PC-3 (cell line): Measurements from ENCODE around the gene LIMS1. TPM values are rescaled to one million over a fixed set of nuclear protein-coding genes. Genes with fewer than 3 reads are reported as not detected.

Experiments
- ATAC-seq: fragments of 200-7000 bp; cut with Tn5 transposase; 2 replicates; pipeline ENCODE4 v1.9.1; 2020; ENCODE audit warnings: mild to moderate bottlenecking, moderate library complexity
- Bru-seq: library from RNA; stranded (reverse); fragments of 400-500 nt; gene quantifications from one replicate; lab custom pipeline; 2021; lab: Mats Ljungman, UMichigan
- BruChase-seq, 2 experiments: library from RNA; stranded (reverse); fragments of 400-500 nt; gene quantifications; one replicate each; lab custom pipeline; 2021; lab: Mats Ljungman, UMichigan
- BruUV-seq: library from RNA; stranded (reverse); fragments of 400-500 nt; replicated peaks from 2 replicates; lab custom pipeline; 2021; lab: Mats Ljungman, UMichigan
- CTCF ChIA-PET: fragments of 300-600 bp; sonication (Branson Sonifier 250); formaldehyde crosslinking; loops from one replicate; lab custom pipeline; 2022; ENCODE audit warnings: antibody characterized with exemption; lab: Charles Lee
- POLR2A ChIA-PET: fragments of 300-600 bp; sonication (Branson Sonifier 250); formaldehyde crosslinking; loops from one replicate; lab custom pipeline; 2022; ENCODE audit warnings: antibody characterized with exemption; ENCODE audit not compliant: unreplicated experiment; lab: Charles Lee
- DNase-seq: peaks from one replicate; pipeline ENCODE4 v3.0.0-alpha.2; 2015
- H2AFZ ChIP-seq: fragments of 300-600 bp; sonication (generic); 2 replicates; pipeline ENCODE4 v1.6.0; 2016; ENCODE audit warnings: antibody characterized with exemption, low read length
- H3F3A ChIP-seq: fragments of 300-600 bp; sonication (generic); one replicate; pipeline ENCODE4 v1.6.0; 2017; ENCODE audit warnings: antibody characterized with exemption, low read length, control low read depth, mild to moderate bottlenecking; ENCODE audit not compliant: unreplicated experiment
- H3K27ac ChIP-seq: fragments of 300-600 bp; sonication (generic); 2 replicates; pipeline ENCODE4 v1.5.1; 2016; ENCODE audit warnings: mild to moderate bottlenecking, low read length
- H3K27me3 ChIP-seq: fragments of 300-600 bp; sonication (generic); 2 replicates; pipeline ENCODE4 v1.6.1; 2016; ENCODE audit warnings: low read length, mixed read lengths
- H3K36me3 ChIP-seq: fragments of 300-600 bp; sonication (generic); 2 replicates; pipeline ENCODE4 v1.6.1; 2016; ENCODE audit warnings: low read depth, mixed run types, low read length, mixed read lengths
- H3K4me1 ChIP-seq: fragments of 300-600 bp; sonication (generic); 2 replicates; pipeline ENCODE4 v1.5.1; 2016; ENCODE audit warnings: low read length; ENCODE audit not compliant: insufficient read depth
- H3K4me2 ChIP-seq: fragments of 300-600 bp; sonication (generic); 2 replicates; pipeline ENCODE4 v1.6.0; 2016; ENCODE audit warnings: low read length
- H3K4me3 ChIP-seq: fragments of 300-600 bp; sonication (generic); 2 replicates; pipeline ENCODE4 v1.5.1; 2016; ENCODE audit warnings: mild to moderate bottlenecking, low read length, mixed read lengths
- H3K79me2 ChIP-seq: fragments of 300-600 bp; sonication (generic); 2 replicates; pipeline ENCODE4 v1.6.1; 2017; ENCODE audit warnings: low read length, mixed read lengths
- H3K9ac ChIP-seq: fragments of 300-600 bp; sonication (generic); 2 replicates; pipeline ENCODE4 v1.6.0; 2016; ENCODE audit warnings: mild to moderate bottlenecking, low read length
- H3K9me2 ChIP-seq: fragments of 300-600 bp; sonication (generic); replicated peaks from 2 replicates; pipeline ENCODE4 v1.6.1; 2016; ENCODE audit warnings: mixed run types, low read length, mixed read lengths
- H3K9me3 ChIP-seq: fragments of 300-600 bp; sonication (generic); 2 replicates; pipeline ENCODE4 v1.6.1; 2016; ENCODE audit warnings: low read length, mixed read lengths
- H4K20me1 ChIP-seq: fragments of 300-600 bp; sonication (generic); 2 replicates; pipeline ENCODE4 v1.6.1; 2016; ENCODE audit warnings: low read length, mixed read lengths
- EZH2 ChIP-seq: fragments of 300-600 bp; sonication (generic); IDR thresholded peaks from one replicate; pipeline ENCODE4 v1.6.1; 2017; ENCODE audit warnings: antibody characterized with exemption, mild to moderate bottlenecking, low read length; ENCODE audit not compliant: unreplicated experiment
- EZH2phosphoT487 ChIP-seq: fragments of 300-600 bp; sonication (generic); IDR thresholded peaks from 2 replicates; pipeline ENCODE4 v1.6.1; 2018; ENCODE audit warnings: mild to moderate bottlenecking, antibody characterized with exemption, low read length, borderline replicate concordance
- intact Hi-C: fragments of 100-400 bp; cut with micrococcal nuclease; formaldehyde crosslinking; loops from 2 replicates; pipeline ENCODE4 v1.9.0; 2023
- long read RNA-seq: library from polyadenylated mRNA; unstranded; transcript quantifications from one replicate; pipeline ENCODE4 v2.0.0, GENCODE V29; 2021; ENCODE audit not compliant: unreplicated experiment
- total RNA-seq: library from RNA; depleted of rRNA; stranded (reverse); fragments of >200 nt; gene quantifications from 2 replicates; pipeline ENCODE4 v1.2.3, GENCODE V29; 2014; rRNA removed
- TF ChIP-seq, protein P1 (sequence below): fragments of 300-600 bp; sonication (generic); conservative IDR thresholded peaks from 2 replicates; pipeline ENCODE4 v1.5.1; 2017; ENCODE audit warnings: antibody characterized with exemption, low read depth, mild to moderate bottlenecking, low read length

Gene LIMS1, protein sequence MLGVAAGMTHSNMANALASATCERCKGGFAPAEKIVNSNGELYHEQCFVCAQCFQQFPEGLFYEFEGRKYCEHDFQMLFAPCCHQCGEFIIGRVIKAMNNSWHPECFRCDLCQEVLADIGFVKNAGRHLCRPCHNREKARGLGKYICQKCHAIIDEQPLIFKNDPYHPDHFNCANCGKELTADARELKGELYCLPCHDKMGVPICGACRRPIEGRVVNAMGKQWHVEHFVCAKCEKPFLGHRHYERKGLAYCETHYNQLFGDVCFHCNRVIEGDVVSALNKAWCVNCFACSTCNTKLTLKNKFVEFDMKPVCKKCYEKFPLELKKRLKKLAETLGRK
- 58.9 and 62.7 TPM in 2 replicates for total RNA-seq
- Bru-seq, nascent RNA, result percentile 80 among the genes with signal in this experiment
- BruChase-seq, experiment 1, labeled RNA remaining after a 6-hour chase, result percentile 76 among the genes with signal in this experiment
- percentile 81 among the genes with signal in this experiment for BruChase-seq, experiment 2, labeled RNA remaining after a 2-hour chase
- long read RNA-seq, full-length matches to known transcripts, result 32 of 50 reads
- long read RNA-seq, partial matches to known transcripts, result 1 of 50 reads
- long read RNA-seq, other reads (novel, unspliced or antisense), result 17 of 50 reads

DNA sequence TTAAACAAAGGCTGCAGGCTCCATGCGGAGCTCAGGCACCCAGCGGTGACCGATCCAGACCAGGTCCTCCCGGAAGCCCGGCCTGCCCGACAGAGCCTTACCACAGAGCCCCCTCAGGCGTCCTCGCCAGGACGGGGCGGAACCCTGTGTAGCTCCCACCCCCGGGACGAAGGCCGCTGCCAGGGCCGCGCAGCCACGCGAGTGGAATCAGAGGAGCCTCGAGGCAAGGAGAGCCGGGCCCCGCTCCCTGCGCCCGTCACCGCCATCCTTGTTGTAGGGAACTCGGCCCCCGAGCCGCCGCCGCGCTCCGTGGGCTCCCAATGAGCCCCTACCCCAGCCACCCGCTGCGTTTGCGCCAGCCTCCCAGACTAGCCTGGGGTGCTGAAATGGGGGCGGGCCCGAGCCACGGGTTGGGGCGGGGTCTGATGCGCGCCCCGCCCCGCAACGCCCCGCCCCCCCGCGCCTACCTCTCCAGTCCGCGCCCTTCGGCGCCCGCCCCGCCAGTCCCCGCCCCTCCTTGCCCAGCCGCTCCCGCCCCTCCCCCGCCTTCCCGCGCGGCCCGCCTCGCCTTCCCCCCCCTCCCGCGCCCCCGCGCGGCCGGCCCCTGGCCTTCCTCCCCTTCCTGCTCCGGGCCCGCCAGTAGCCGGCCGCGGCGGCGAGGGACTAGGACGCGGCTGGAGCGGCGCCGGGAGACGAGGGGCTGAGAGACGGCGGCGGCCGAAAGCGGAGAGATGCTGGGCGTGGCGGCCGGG, at the start of gene LIMS1:
LIMS1 (plus strand) TSS at position 639 of the 752 bp plus-strand sequence; CDS start at position 732, 93 bp downstream.
- peak within 1 kb of the TSS; percentile 89 for H3K9ac ChIP-seq
- DNase-seq (peak; percentile 91), ATAC-seq (peak; percentile 81)
- peak within 1 kb of the TSS; percentile 87 for H2AFZ ChIP-seq
- H3K36me3 ChIP-seq, result no peaks in the 10 kb centered on the region
- ChIA-PET CTCF (interaction anchor here (0.5 to 1.4 kb wide), 2 partner anchors 35 to 50 kb away, joined by 3 to 5 read pairs; no protein-coding TSS in a partner anchor), POLR2A (interaction anchor here (0.7 to 0.8 kb wide), 2 partner anchors 37 to 171 kb away, joined by 3 to 5 read pairs; no protein-coding TSS in a partner anchor)
- H3K79me2 ChIP-seq, result peaks cover 44% of the 10 kb centered on the region
- peaks cover 30% of the 10 kb centered on the region for H4K20me1 ChIP-seq
- H3K4me2 ChIP-seq, result peak within 1 kb of the TSS; percentile 87
- peaks cover 31% of the 10 kb centered on the region for H3K4me1 ChIP-seq
- H3K9me3 ChIP-seq, result no peaks in the 10 kb centered on the region
- intact Hi-C loops, result loop anchor here (2.0 kb wide), 1 partner anchor 37 kb away; no protein-coding TSS in a partner anchor
- H3K9me2 ChIP-seq, result no peaks in the 10 kb centered on the region
- peak within 1 kb of the TSS; percentile 86 for H3K27ac ChIP-seq
- TF ChIP-seq EZH2phosphoT487, result no peak
- TF ChIP-seq, protein P1, sequence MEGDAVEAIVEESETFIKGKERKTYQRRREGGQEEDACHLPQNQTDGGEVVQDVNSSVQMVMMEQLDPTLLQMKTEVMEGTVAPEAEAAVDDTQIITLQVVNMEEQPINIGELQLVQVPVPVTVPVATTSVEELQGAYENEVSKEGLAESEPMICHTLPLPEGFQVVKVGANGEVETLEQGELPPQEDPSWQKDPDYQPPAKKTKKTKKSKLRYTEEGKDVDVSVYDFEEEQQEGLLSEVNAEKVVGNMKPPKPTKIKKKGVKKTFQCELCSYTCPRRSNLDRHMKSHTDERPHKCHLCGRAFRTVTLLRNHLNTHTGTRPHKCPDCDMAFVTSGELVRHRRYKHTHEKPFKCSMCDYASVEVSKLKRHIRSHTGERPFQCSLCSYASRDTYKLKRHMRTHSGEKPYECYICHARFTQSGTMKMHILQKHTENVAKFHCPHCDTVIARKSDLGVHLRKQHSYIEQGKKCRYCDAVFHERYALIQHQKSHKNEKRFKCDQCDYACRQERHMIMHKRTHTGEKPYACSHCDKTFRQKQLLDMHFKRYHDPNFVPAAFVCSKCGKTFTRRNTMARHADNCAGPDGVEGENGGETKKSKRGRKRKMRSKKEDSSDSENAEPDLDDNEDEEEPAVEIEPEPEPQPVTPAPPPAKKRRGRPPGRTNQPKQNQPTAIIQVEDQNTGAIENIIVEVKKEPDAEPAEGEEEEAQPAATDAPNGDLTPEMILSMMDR, result no peak
- no peak for TF ChIP-seq EZH2
- peak within 1 kb of the TSS; percentile 85 for H3K4me3 ChIP-seq
- H3F3A ChIP-seq, result no peaks in the 10 kb centered on the region
- H3K27me3 ChIP-seq, result no peaks in the 10 kb centered on the region
- no TSS peak for BruUV-seq

DNA sequence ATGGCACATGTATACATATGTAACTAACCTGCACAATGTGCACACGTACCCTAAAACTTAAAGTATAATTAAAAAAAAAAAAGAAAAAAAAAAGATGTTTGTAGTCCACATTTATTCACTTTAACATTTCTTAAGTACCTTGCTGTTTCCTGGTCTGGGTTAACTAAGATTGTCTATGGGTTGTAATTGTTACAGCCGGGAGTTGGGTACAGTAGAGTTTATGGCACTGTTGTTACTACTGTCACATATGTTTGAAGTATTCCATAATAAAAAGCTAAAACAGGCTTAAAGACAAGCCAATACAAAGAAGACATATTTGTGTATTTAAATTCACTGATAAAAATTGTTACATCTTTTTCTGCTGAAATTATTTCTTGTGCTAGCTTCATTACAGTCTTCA, 49.0 kb upstream of the LIMS1 start:
- Histone ChIP-seq H3F3A (no peaks in the 10 kb centered on the region), H3K4me2 (no peak overlapping the region), H2AFZ (no peak overlapping the region), H3K9me3 (no peaks in the 10 kb centered on the region), H3K27ac (no peak overlapping the region), H3K27me3 (no peaks in the 10 kb centered on the region), H3K4me3 (no peak overlapping the region), H3K9ac (no peak overlapping the region), H4K20me1 (no peaks in the 10 kb centered on the region), H3K4me1 (no peaks in the 10 kb centered on the region), H3K79me2 (no peaks in the 10 kb centered on the region), H3K36me3 (peaks cover 16% of the 10 kb centered on the region), H3K9me2 (no peaks in the 10 kb centered on the region)
- DNase-seq (no peak), ATAC-seq (no peak)
- ChIA-PET CTCF (no interaction called here), POLR2A (no interaction called here)
- intact Hi-C loops, result loop anchor here (5.0 kb wide), 1 partner anchor 133 kb away; no protein-coding TSS in a partner anchor
- TF ChIP-seq EZH2 (no peak), EZH2phosphoT487 (no peak)
- TF ChIP-seq, protein P1, result no peak
- no TSS peak for BruUV-seq
